Measurements from ENCODE around the gene ZNF398. TPM values are rescaled to one million over a fixed set of nuclear protein-coding genes. Genes with fewer than 3 reads are reported as not detected.

The ZNF398 gene
- total RNA-seq, 1 donor from 2014 or later, result 10.0 TPM

DNA sequence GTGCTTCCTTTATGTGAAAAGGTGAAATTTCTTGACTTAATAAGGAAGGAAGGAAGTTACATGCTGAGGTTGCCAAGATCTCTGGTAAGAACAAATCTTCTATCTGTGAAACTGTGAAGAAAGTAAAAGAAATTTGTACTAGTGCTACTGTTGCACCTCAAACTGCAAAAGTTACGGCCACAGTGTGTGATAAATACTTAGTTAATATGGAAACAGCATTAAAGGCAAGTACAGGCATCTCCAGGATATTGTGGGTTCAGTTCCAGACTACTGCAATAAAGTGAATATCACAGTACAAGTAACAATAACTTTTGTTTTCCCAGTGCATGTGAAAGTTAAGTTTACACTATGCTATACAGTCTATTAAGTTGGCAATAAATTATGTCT lies 25.3 kb downstream of the ZNF398 start:
- DNase-seq (ENCODE audit: low read depth) (no peak), FAIRE-seq (no peak)
- H3K4me3 ChIP-seq (ENCODE audit: low read depth, low read length), result no peak overlapping the region
- no peak for TF ChIP-seq CTCF (IDR thresholded peaks at IDR 0.05; ENCODE audit: insufficient read depth, low read length, severe bottlenecking)
- no peaks in the 10 kb centered on the region for H3K27me3 ChIP-seq (ENCODE audit: control insufficient read depth, insufficient read depth, low read length)
- H3K36me3 ChIP-seq (ENCODE audit: control insufficient read depth, insufficient read depth, low read length), result peaks cover 13% of the 10 kb centered on the region

- Histone ChIP-seq H3K36me3 (ENCODE audit: control insufficient read depth, insufficient read depth, low read length) (peaks cover 15% of the 10 kb centered on the region), H3K4me3 (ENCODE audit: low read depth, low read length) (no peak overlapping the region), H3K27me3 (ENCODE audit: control insufficient read depth, insufficient read depth, low read length) (no peaks in the 10 kb centered on the region)
- FAIRE-seq (no peak), DNase-seq (ENCODE audit: low read depth) (no peak)
- no peak for TF ChIP-seq CTCF (IDR thresholded peaks at IDR 0.05; ENCODE audit: insufficient read depth, low read length, severe bottlenecking)
Measured at GRCh38 chr7:149175150-149175549, 27.9 kb downstream of the ZNF398 start.

DNA sequence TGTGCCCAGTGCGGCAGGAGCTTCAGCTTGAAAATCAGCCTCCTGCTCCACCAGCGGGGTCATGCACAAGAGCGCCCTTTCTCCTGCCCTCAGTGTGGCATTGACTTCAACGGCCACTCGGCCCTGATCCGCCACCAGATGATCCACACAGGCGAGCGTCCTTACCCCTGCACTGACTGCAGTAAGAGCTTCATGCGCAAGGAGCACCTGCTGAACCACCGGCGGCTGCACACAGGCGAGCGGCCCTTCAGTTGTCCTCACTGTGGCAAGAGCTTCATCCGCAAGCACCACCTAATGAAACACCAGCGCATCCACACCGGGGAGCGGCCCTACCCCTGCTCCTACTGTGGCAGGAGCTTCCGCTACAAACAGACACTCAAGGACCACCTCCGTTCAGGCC lies 32.0 kb downstream of the ZNF398 start:
- DNase-seq (ENCODE audit: low read depth) (no peak), FAIRE-seq (no peak)
- H3K4me3 ChIP-seq (ENCODE audit: low read depth, low read length), result no peak overlapping the region
- peaks cover 15% of the 10 kb centered on the region for H3K36me3 ChIP-seq (ENCODE audit: control insufficient read depth, insufficient read depth, low read length)
- TF ChIP-seq CTCF (IDR thresholded peaks at IDR 0.05; ENCODE audit: insufficient read depth, low read length, severe bottlenecking), result no peak
- no peaks in the 10 kb centered on the region for H3K27me3 ChIP-seq (ENCODE audit: control insufficient read depth, insufficient read depth, low read length)

DNA sequence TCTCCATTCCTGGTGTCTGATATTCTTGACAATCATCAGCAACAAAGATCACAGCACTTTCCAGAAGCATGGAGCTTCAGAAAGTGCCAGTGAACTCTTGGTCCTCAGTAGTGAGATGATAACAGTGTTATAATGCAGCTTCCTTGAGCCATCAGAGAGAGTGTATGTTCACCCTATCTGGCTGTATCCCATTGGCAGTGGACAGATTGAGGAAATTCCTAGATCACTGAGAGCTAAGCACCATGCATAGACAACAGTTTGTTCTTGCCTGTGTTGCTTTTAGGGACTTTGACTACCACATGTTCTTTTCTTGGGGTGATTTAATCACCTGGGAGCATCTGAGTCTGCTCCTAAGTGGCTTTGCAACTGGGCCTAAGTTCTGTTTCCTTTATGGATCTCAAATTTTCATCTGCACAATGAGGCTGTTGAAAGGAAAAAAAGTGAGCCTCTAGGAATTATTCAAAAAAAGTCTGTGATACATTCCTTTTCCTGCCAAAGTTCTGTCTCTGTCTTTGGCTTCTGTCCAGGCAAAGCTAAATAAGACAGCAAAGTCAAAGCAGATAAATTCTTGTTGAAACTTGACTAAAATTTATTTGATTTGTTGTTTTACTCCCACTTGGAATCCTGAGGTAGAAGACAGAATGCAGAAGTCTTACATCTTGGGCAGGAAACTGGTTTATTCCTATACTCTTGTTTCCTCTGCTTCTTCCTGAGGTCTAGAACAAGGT lies 33.6 kb downstream of the ZNF398 start:
- peak; percentile 74 for DNase-seq (ENCODE audit: low read depth)
- no peaks in the 10 kb centered on the region for H3K27me3 ChIP-seq (ENCODE audit: control insufficient read depth, insufficient read depth, low read length)
- H3K4me3 ChIP-seq (ENCODE audit: low read depth, low read length), result no peak overlapping the region
- H3K36me3 ChIP-seq (ENCODE audit: control insufficient read depth, insufficient read depth, low read length), result peaks cover 12% of the 10 kb centered on the region
- no peak for FAIRE-seq
- TF ChIP-seq CTCF (IDR thresholded peaks at IDR 0.05; ENCODE audit: insufficient read depth, low read length, severe bottlenecking), result no peak

DNA sequence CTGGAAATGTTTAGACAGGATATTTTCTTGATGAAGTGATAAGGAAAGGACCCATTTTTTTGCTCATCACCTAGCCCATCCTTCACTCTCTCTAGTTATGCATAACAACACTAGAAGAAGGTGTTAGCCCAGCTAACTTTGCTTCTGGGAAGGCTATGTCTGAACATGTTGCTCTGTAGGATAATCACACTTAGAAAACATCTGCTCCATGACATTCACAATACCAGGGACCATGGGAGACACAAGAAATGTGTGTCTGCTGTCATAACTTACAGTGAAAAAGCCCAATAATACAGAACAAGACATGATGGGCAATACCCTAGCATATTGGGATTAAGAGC lies 34.2 kb downstream of the ZNF398 start:
- H3K27me3 ChIP-seq (ENCODE audit: control insufficient read depth, insufficient read depth, low read length), result no peaks in the 10 kb centered on the region
- peak; percentile 65 for DNase-seq (ENCODE audit: low read depth)
- TF ChIP-seq CTCF (IDR thresholded peaks at IDR 0.05; ENCODE audit: insufficient read depth, low read length, severe bottlenecking), result no peak
- H3K36me3 ChIP-seq (ENCODE audit: control insufficient read depth, insufficient read depth, low read length), result peaks cover 12% of the 10 kb centered on the region
- H3K4me3 ChIP-seq (ENCODE audit: low read depth, low read length), result no peak overlapping the region
- no peak for FAIRE-seq

DNA sequence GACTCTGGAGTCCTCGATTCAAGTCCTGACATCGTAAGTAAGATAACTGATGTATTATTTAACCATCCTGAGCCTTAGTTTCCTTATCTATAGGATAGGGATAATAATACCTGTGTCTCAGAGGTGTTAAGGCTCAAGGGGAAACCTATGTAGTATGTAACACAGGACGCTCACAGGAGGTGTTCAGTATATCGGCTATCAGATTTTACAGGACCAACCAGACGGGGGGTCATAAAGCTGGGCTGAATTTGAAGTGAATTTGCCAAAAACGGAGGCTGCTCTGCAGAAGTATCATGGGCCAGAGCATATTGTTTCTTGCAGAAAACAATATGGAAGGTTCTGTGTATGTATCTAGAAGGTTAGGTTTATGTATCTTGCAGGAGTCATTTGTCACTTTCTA lies 37.0 kb downstream of the ZNF398 start:
- Histone ChIP-seq H3K27me3 (ENCODE audit: control insufficient read depth, insufficient read depth, low read length) (no peaks in the 10 kb centered on the region), H3K36me3 (ENCODE audit: control insufficient read depth, insufficient read depth, low read length) (peaks cover under 1% of the 10 kb centered on the region), H3K4me3 (ENCODE audit: low read depth, low read length) (no peak overlapping the region)
- DNase-seq (ENCODE audit: low read depth) (no peak), FAIRE-seq (no peak)
- TF ChIP-seq CTCF (IDR thresholded peaks at IDR 0.05; ENCODE audit: insufficient read depth, low read length, severe bottlenecking), result no peak
